Erythroblast (primary cell): ENCODE measurements around the gene KCNMA1.

ENCODE experiments used
- GATA1 ChIP-seq: IDR thresholded peaks from 2 replicates; pipeline ENCODE4 v1.6.1; 2011; ENCODE audit warnings: low read depth, mild to moderate bottlenecking, control low read depth, low read length, moderate library complexity
- POLR2A ChIP-seq: IDR thresholded peaks from 2 replicates; pipeline ENCODE4 v1.6.1; 2011; ENCODE audit warnings: mild to moderate bottlenecking, low read length

GRCh38 chr10:77602913-77603533 lies 34.6 kb downstream of the KCNMA1 start:
- TF ChIP-seq POLR2A (no peak), GATA1 (no peak)
